Amygdala (tissue), 56 donors: ENCODE data around the gene CREBRF.
"Not testable (repeated sequence)": the region's sequence is repeated elsewhere in the genome, so short reads cannot be mapped to it uniquely, and the experiment has no call there.

Experiments
- DNase-seq, 56 donors: peaks; one replicate each; lab custom pipeline; 2025; lab: John Stamatoyannopoulos, UW

CREBRF gene, protein sequence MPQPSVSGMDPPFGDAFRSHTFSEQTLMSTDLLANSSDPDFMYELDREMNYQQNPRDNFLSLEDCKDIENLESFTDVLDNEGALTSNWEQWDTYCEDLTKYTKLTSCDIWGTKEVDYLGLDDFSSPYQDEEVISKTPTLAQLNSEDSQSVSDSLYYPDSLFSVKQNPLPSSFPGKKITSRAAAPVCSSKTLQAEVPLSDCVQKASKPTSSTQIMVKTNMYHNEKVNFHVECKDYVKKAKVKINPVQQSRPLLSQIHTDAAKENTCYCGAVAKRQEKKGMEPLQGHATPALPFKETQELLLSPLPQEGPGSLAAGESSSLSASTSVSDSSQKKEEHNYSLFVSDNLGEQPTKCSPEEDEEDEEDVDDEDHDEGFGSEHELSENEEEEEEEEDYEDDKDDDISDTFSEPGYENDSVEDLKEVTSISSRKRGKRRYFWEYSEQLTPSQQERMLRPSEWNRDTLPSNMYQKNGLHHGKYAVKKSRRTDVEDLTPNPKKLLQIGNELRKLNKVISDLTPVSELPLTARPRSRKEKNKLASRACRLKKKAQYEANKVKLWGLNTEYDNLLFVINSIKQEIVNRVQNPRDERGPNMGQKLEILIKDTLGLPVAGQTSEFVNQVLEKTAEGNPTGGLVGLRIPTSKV

DNA sequence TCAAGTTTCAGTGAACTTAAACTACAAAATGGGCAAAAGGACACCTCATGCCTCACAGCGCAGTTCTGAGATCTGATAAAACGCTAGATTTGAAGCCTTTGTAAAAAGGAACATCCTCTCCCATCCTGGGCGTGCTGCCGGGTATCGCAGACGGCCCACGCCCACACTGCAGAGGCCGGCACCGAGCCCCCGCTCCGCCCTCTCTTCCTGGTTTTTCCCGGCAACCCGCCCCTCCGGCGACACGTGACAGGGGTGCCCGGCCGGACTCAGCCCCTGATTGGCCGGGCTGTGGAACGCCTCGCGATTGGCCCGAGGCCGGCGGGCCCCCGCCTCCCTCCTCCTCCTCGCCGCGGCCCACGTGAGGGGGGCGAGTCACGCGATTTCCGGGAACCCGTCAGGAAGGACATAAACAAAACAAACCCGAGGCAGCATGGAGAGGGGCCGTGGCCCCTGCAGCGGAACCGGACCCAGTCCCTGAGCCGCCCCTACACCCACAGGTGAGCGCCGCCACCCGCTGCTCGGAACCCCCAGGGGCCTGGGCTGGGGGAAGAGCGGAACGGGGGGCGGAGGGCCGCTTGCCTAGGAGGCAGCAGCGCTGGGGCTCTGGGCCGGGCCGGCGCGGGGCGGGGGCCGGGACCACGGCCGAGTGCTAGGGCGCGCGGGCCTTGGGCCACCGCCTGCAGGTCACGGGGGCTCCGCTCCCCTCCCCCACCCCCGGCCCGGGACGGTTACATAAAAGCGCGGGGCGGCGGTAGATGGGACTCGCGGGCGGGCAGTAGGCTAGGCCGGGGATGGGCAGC lies at the start of gene CREBRF:
Gene CREBRF (plus strand): TSS at position 370 of the 800 bp plus-strand sequence. CDS start 24,424 bp downstream, outside the sequence.
- peak; percentile 34 to 98 (median 94) for DNase-seq

DNA sequence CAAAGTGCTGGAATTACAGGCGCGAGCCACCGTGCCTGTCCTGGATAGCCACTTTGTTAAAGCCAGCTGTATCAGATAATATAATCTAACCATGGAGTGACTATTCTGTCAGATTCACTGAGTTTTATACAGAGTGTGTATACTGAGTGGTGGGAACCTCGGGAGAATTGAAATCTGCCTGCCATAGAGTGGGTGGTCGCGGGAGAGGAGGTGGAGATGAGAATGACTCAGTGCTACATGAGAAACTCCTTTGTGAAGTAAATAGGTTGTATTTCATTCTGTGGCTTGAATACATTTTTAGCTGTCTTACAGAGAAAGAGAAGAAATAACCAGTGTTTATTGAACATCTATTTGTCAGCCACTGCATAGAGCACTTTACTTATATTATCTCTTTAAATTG lies 46.1 kb upstream of the CREBRF start:
- no peak for DNase-seq

DNA sequence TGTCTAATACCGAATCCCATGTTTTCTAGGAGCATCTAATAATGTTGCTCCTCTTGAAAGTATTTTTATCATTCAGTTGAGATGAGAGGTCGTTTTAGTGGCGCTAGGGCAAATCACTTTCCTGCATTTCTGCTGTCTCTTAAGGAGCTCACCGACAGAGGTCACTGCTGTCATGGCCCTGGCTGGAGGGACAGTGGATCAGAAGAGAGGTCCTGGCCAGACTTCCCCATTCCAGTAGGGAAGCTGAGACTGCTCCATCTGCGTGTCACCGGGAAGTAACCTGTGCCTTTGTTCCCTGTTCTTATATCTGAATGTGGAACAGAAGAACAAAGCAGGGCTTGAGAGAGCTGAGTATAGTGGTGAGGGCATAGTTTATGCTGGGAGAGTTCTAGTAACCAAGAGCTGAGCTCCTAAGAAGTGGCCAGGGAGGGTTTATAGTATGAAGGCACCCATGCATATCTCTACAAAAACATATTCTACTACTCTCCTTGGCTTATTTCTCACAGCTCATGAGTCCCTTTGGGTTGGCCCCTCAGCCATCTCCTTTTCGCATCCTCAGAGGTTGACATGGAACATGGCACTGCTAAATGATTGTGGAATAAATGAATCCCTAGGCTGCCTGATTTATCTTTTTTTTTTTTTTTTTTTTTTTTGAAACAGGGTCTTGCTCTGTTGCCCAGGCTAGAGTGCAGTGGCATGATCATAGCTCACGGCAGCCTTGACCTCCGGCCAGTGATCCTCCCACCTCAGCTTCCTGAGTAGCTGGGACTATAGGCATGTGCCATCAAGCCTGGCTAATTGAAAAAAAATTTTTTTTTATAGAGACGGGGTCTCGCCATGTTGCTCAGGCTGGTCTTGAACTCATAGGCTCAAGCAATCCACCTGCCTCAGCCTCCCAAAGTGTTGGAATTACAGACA lies 45.3 kb upstream of the CREBRF start:
- peak in 25 of 56 donors; percentile 4 to 61 (median 27) for DNase-seq

DNA sequence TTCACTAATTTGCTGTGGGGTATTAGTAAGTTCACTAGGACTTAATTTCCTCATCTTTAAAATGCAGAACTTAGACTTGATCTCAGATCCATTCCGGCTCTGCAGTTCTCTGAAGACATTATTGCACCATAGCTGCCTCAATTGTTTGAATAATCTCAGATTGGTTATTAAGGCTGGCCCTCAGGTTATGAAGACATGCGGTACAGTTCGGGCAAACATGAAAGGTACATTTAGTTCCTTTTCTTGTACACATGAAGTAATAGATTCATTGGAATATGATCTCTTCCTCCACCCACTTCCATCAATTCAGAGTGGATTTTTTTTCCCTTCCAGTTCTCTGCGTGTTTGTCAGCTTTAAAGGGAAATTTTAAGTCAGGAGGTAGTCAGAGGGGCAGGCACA lies 44.6 kb upstream of the CREBRF start:
- no peak for DNase-seq

DNA sequence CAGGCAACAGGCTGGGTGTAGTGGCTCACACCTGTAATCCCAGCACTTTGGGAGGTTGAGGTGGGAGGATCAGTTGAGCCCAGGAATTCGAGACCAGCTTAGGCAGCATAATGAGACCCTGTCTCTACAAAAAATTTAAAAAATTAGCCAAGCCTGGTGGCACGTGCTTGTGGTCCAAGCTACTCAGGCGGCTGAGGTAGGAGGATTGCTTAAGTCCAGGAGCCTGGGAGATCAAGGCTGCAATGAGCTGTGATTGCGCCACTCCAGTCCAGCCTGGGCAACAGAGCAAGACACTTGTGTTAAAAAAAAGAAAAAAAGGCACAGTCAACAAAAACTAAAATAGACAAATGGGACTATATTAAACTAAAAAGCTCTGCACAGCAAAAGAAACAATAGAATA lies 43.3 kb upstream of the CREBRF start:
- DNase-seq, result no peak

DNA sequence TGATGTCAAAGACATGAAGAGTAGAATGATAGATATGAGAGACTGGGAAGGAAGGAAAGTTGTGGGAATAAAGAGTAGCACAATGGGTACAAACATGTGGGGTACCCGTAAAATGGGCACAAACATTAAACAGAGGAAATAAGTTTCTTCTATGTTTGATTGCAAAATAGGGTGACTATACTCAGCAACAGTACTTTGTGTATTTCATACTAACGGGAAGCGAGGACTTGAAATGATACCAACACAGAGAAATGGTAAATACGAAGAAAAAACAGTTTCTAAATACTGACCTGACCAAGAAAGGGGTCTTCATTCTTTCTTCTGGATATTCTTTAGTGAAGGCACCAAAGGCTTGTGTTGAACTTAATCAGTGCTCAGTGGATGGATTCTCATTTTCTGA lies 41.5 kb upstream of the CREBRF start:
- no peak for DNase-seq

DNA sequence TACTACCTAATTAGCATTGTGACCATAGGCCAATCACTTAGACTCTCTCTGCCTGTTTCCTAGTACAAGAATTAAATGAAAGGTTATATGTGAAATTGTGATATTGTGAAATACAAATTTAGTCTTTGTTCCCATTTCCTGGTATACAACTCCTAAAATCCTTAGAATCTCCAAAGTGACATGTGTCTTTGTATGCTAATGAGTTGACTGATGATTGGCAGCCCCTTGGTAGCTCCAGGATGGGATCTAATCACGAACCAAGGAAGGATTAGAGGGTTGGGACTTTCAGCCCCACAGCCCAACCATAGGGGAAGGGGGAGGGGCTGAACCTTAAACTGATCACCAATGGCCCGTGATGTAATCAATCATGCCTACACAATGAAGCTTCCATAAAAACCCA lies 41.0 kb upstream of the CREBRF start:
- no peak for DNase-seq

DNA sequence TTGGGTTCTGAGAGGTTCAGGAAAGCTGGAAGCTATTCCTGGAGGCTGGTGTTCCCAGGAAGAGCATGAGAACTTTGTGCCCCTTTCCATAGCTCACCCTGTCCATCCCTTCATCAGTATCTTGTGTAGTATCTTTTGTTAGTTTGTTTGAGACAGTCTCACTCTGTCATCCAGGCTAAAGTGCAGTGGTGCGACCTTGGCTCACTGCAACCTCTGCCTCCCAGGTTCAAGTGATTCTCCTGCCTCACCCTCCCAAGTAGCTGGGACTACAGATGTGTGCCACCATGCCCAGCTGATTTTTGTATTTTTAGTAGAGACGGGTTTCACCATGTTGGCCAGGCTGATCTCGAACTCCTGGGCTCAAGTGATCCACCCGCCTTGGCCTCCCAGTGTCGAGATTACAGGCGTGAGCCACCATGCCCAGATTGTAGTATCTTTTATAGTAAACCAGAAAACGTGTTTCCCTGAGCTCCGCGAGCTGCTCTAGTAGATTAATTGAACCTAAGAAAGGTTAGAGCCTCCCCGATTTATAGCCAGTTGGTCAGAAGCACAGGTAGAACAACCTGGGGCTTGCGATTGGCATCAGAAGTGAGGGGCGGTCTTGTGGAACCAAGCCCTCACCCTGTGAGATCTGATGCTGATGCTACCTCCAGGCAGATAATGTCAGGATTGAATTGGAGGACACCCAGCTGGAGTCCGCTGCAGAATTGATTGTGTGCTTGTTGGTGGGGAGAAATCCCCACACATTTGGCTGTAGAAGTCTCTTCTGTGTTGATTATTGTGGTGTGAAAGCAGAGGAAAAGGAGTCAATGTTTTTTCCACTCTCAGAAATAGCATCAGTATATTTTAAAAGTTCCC lies 40.3 kb upstream of the CREBRF start:
- no peak for DNase-seq

DNA sequence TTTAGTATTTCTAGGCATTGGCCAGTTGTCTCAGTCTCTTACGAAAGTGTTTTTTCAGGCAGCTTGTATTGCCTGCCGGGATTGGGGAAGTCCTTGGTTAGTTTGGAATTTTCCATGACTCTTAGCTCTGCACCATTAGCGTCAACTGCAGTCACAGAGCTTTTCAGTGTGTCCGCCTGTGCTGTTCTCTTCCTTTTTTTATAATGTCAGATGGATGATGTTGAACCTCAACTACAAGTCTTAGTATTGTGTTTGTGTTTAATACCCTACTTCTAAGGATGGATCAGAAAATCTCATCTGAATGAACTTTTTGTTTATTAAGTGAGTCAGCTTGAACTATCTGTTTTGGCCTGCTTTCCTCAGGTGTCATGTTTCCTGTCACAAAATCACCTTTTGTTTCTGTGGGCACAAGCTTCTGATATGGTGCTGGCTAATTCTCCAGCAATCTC lies 39.5 kb upstream of the CREBRF start:
- DNase-seq, result peak in 6 of 56 donors; percentile 11 to 35 (median 22)

DNA sequence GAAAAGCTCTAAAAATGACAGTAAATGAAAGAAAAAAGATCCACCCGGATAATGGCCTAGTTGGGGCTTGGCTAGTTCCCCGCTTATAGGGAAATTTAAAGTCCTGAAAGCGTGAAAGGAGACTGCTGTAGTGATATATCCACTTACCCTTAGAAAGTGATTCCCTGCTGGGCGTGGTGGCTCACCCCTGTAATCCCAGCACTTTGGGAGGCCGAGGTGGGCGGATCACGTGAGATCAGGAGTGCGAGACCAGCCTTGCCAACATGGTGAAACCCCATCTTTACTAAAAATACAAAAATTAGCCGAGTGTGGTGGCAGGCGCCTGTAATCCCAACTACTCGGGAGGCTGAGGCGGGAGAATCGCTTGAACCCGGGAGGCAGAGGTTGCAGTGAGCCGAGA lies 39.1 kb upstream of the CREBRF start:
- not testable (repeated sequence) for DNase-seq

DNA sequence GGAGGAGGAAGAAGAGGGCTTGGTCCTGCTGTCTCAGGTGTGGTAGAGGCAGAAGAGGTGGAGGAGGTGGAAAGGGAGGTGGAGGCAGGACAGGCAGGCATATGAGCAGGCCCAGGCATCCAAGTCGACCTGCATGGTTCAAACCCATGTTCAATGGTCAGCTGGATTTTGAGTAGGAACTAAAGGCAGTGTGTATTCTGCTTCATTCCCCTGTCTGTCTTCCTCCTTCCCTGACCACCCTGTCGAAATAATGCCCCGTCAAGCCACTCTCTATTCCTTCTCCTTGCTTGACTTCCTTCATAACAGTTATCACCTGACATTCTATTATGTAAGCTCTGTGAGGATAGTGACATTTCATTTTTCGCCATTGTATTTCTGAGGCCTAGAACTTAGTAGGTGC lies 37.8 kb upstream of the CREBRF start:
- DNase-seq, result no peak

DNA sequence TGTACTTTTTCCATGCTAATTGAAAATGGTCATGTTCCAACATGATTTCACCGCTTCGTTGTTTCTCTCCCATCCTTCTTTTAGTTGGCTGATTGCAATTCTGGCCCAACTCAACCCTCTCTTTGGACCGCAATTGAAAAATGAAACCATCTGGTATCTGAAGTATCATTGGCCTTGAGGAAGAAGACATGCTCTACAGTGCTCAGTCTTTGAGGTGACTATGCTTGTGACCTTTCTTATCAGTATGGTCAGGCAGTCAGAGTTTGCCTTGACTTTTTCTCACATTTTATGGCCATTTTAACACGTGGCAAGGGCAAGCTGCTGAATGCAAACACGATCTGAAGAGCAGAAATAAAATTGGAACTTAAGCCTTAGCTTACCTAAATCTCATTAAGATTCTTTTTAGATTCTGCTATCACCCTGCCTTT lies 36.0 kb upstream of the CREBRF start:
- DNase-seq, result no peak

DNA sequence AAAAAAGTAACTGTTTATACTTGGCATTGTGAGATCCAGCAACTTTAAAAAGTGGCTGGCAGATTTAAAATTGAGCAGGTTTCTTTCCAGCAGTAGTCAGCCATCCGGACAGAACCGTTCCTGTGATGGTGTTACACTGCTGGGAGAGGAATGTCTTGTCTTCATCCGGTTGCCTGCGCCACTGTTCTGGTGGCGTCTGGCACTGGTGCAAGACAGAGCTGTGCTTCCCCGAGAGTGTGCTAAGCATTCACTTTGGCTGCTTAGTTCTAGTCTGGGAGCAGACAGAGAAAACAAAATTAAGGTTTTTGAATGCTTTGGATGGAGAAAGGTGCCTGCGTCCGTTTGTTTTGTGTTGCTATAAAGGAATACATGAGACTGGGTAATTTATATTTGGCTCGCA lies 35.5 kb upstream of the CREBRF start:
- peak in 32 of 56 donors; percentile 5 to 75 (median 34) for DNase-seq

DNA sequence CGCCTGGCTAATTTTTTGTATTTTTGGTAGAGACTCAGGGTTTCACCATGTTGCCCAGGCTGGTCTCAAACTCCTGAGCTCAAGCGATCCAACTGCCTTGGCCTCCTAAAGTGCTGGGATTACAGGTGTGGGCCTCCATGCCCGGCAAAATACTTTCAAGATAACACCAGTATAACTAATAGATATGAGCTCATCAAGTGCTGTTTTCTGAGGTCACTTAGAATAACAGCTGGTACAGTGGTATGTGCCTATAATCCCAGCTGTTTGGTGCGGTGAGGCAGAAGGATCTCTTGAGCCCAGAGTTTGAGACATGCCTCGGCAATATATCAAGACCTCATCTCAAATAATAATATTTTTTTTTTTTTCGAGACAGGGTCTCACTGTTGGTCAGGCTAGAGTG lies 30.5 kb upstream of the CREBRF start:
- no peak for DNase-seq

DNA sequence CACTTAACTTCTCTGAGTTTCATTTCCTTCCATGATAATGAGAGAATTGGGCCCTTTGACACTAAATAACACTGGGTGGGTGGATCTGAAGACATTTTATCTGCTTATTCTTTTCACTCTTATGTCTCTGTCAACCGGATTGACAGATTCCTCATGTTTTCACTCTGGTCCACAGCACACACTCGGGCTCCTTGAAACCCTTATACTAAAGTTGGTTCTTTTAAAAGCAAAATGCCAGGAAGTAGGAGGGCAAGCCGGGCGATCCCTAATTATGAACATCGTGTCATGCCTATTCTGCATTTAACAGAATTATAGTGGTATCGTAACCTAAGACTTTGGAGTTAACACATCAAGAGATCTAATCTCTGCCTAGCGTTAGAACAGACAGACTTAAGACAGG lies 28.2 kb upstream of the CREBRF start:
- DNase-seq, result no peak

DNA sequence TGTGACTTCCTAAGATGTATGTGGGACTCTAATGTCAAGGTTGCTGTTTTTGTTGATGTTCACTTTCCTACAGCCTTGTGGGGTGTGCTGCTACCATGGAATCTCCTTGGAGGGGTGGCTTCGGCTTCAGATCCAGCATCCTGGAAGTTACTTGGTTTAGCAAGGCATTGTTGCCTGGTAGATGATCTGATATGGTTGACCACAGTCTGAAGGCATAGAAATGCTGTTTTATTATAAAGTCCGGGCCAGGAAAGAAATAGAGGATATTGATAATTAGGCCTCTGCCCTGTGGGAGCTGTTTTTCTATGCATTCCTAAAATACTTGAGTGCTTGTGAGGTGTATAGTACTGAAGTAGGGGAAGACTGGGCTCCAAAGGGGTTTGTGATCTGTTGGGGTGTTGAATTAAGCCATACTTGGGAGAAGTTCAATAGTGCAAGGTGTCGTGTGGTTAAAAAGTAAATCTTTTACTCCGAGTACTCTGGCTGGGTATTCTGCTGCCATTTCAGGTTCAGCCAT lies 27.3 kb upstream of the CREBRF start:
- no peak for DNase-seq

DNA sequence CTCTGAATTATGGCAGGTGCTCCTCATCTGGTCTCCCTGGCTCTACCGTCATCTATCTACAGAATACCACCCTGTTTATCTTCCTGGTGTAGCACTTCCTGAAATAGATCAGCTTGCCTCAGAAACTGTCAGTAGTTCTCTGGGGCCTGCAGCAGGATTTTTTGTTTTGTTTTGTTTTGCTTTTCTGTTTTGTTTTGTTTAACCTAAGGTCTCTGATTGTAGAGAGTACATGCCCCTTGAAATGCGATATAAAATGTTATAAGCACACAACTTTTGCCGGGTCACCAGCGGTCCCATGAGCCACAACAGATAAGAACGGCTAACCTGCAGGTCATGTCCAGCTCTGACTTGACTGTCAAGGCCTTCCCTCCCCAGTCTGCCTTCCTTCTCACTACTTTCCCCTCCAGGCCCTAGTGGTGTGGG lies 26.6 kb upstream of the CREBRF start:
- DNase-seq, result peak in 1 of 56 donors; percentile 3

DNA sequence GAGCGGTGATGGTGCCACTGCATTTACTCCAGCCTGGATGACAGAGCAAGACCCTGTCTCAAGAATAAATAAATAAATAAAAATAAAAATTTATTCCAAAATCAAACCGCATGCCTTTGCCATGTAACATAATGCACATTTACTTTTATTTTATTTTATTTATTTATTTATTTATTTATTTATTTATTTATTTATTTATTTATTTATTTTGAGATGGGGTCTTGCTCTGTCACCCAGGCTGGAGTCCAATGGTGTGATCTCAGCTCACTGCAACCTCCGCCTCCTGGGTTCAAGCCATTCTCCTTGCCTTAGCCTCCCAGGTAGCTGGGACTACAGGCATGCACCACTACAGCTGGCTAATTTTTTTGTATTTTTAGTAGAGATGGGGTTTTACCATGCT lies 24.1 kb upstream of the CREBRF start:
- not testable (repeated sequence) for DNase-seq

DNA sequence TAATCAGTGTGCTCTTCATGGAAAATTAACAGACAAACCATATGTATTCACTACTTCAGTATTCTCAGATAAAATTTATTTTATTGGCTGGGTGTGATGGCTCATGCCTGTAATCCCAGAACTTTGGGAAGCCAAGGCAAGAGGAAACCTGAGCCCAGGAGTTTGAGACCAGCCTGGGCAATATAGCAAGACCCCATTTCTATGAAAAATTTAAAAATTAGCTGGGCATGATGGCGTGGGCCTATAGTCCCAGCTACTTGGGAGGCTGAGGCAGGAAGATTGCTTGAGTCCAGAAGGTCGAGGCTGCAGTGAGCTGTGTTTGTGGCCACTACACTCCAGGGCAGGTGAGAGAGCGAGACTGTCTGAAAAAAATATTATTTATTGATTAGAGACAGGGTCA lies 23.4 kb upstream of the CREBRF start:
- DNase-seq, result no peak
